Mesenchymal stem cell (in vitro differentiated cells and primary cell): Measurements from ENCODE around the gene RNH1.

Experiments used
- DNase-seq: peaks from one replicate; pipeline ENCODE4 v3.0.0-alpha.2; 2013
- H2AFZ ChIP-seq: one replicate; pipeline ENCODE4 v1.6.1; 2013; ENCODE audit warnings: low read depth, mild to moderate bottlenecking, control low read depth, inconsistent platforms, low read length, moderate library complexity
- H2AK5ac ChIP-seq: 2 replicates; pipeline ENCODE4 v1.6.1; 2013; ENCODE audit warnings: low read length, moderate library complexity, mild to moderate bottlenecking, inconsistent platforms; ENCODE audit not compliant: severe bottlenecking
- H2BK120ac ChIP-seq: one replicate; pipeline ENCODE4 v1.6.1; 2013; ENCODE audit warnings: low read depth, mild to moderate bottlenecking, inconsistent platforms, low read length, moderate library complexity
- H2BK12ac ChIP-seq, 2 experiments: one replicate each; pipeline ENCODE4 v1.6.1; 2013; ENCODE audit warnings: inconsistent platforms in 2 of 2, low read length in 2 of 2, mild to moderate bottlenecking in 2 of 2, moderate library complexity in 2 of 2, control low read depth in 1 of 2
- H2BK15ac ChIP-seq: one replicate; pipeline ENCODE4 v1.6.1; 2013; ENCODE audit warnings: mild to moderate bottlenecking, low read depth, inconsistent platforms; ENCODE audit not compliant: poor library complexity, severe bottlenecking
- H2BK5ac ChIP-seq: 2 replicates; pipeline ENCODE4 v1.6.1; 2013; ENCODE audit warnings: low read depth, mild to moderate bottlenecking, low read length, control low read depth, inconsistent platforms; ENCODE audit not compliant: poor library complexity, severe bottlenecking
- H3K14ac ChIP-seq, 2 experiments: one replicate each; pipeline ENCODE4 v1.6.1; 2013; ENCODE audit warnings: inconsistent platforms in 2 of 2, low read length in 2 of 2, control low read depth in 1 of 2, mild to moderate bottlenecking in 1 of 2, moderate library complexity in 1 of 2
- H3K18ac ChIP-seq, 2 experiments: one replicate each; pipeline ENCODE4 v1.6.1; 2013; ENCODE audit warnings: inconsistent platforms in 2 of 2, low read length in 2 of 2, control low read depth in 1 of 2, low read depth in 1 of 2, mild to moderate bottlenecking in 1 of 2
- H3K23ac ChIP-seq, 2 experiments: one replicate each; pipeline ENCODE4 v1.6.1; 2013; ENCODE audit warnings: inconsistent platforms in 2 of 2, low read length in 2 of 2, mild to moderate bottlenecking in 2 of 2, moderate library complexity in 2 of 2, control low read depth in 1 of 2
- H3K27ac ChIP-seq: 2 replicates; pipeline ENCODE4 v1.5.1; 2013; ENCODE audit warnings: mild to moderate bottlenecking, moderate library complexity, low read length, control low read depth, inconsistent platforms; ENCODE audit not compliant: poor library complexity, severe bottlenecking
- H3K27me3 ChIP-seq, 2 experiments: 2 replicates each; pipeline versions ENCODE4 v1.6.1 to v1.7.0; 2013; ENCODE audit warnings: low read length in 2 of 2, mild to moderate bottlenecking in 2 of 2, moderate library complexity in 2 of 2, control low read depth in 1 of 2, inconsistent platforms in 1 of 2; ENCODE audit not compliant: control insufficient read depth in 1 of 2, insufficient read depth in 1 of 2
- H3K36me3 ChIP-seq, 2 experiments: 2 replicates each; pipeline versions ENCODE4 v1.6.1 to v1.7.0; 2013; ENCODE audit warnings: low read length in 2 of 2, control low read depth in 1 of 2, inconsistent platforms in 1 of 2, low read depth in 1 of 2, mild to moderate bottlenecking in 1 of 2; ENCODE audit not compliant: insufficient read depth in 2 of 2, control insufficient read depth in 1 of 2
- H3K4ac ChIP-seq, 2 experiments: one replicate each; pipeline ENCODE4 v1.6.1; 2013; ENCODE audit warnings: inconsistent platforms in 2 of 2, low read length in 2 of 2, mild to moderate bottlenecking in 2 of 2, moderate library complexity in 2 of 2, control low read depth in 1 of 2, low read depth in 1 of 2
- H3K4me1 ChIP-seq: 2 replicates; pipeline ENCODE4 v1.6.1; 2013; ENCODE audit warnings: low read depth, low read length, control low read depth; ENCODE audit not compliant: control insufficient read depth, insufficient read depth
- H3K4me2 ChIP-seq: 2 replicates; pipeline ENCODE4 v1.6.1; 2013; ENCODE audit warnings: low read length, mild to moderate bottlenecking, inconsistent platforms; ENCODE audit not compliant: poor library complexity, severe bottlenecking
- H3K4me3 ChIP-seq, 2 experiments: 2 replicates each; pipeline versions ENCODE4 v1.5.1 to v1.7.0; 2013; ENCODE audit warnings: low read length in 2 of 2, mild to moderate bottlenecking in 2 of 2, control low read depth in 1 of 2, low read depth in 1 of 2; ENCODE audit not compliant: insufficient read depth in 1 of 2
- H3K79me1 ChIP-seq: replicated peaks from 2 replicates; pipeline ENCODE4 v1.6.1; 2013; ENCODE audit warnings: mild to moderate bottlenecking, control low read depth, low read length, inconsistent platforms; ENCODE audit not compliant: poor library complexity, severe bottlenecking
- H3K9ac ChIP-seq: 2 replicates; pipeline ENCODE4 v1.7.0; 2013; ENCODE audit warnings: mild to moderate bottlenecking, low read length, moderate library complexity
- H3K9me3 ChIP-seq: 2 replicates; pipeline ENCODE4 v1.7.0; 2013; ENCODE audit warnings: mild to moderate bottlenecking, low read length; ENCODE audit not compliant: control insufficient read depth
- H4K8ac ChIP-seq: one replicate; pipeline ENCODE4 v1.6.1; 2013; ENCODE audit warnings: inconsistent platforms, mild to moderate bottlenecking, low read length, moderate library complexity
- H4K91ac ChIP-seq: one replicate; pipeline ENCODE4 v1.6.1; 2013; ENCODE audit warnings: mild to moderate bottlenecking, low read length, inconsistent platforms
- WGBS: methylation state at CpG from one replicate; pipeline ENCODE4 v1.1.7; 2013; ENCODE audit warnings: mixed read lengths; 5-methylcytosine and 5-hydroxymethylcytosine counted together

Gene RNH1

GRCh38 chr11:459511-460220, 47.4 kb downstream of the RNH1 start:
- Histone ChIP-seq H3K9me3 (no peaks in the 10 kb centered on the region), H3K23ac (no peak overlapping the region), H3K4me2 (no peak overlapping the region), H2BK15ac (peak overlapping the region; percentile 68), H3K27ac (no peak overlapping the region), H3K18ac (no peak overlapping the region), H3K14ac (no peak overlapping the region), H2BK5ac (no peak overlapping the region), H2AFZ (no peak overlapping the region), H2BK12ac (no peak overlapping the region), H3K9ac (no peak overlapping the region), H3K4me1 (peaks cover 42% of the 10 kb centered on the region), H2AK5ac (no peak overlapping the region), H4K8ac (no peak overlapping the region), H3K36me3 (peaks cover 28 to 55% of the 10 kb centered on the region in 2 experiments), H2BK120ac (no peak overlapping the region), H3K4ac (no peak overlapping the region), H3K4me3 (no peak overlapping the region), H4K91ac (no peak overlapping the region), H3K27me3 (no peaks in the 10 kb centered on the region), H3K79me1 (peaks cover 35% of the 10 kb centered on the region)
- WGBS: 96% methylated on average over 24 of the region's 24 CpGs
- no peak for DNase-seq

- Histone ChIP-seq H2BK15ac (no peak overlapping the region), H3K27ac (no peak overlapping the region), H3K79me1 (peaks cover 36% of the 10 kb centered on the region), H4K8ac (no peak overlapping the region), H2BK5ac (no peak overlapping the region), H3K4me3 (no peak overlapping the region), H3K9me3 (no peaks in the 10 kb centered on the region), H3K27me3 (no peaks in the 10 kb centered on the region), H2BK120ac (no peak overlapping the region), H3K23ac (no peak overlapping the region), H3K36me3 (peaks cover 43 to 64% of the 10 kb centered on the region in 2 experiments), H2BK12ac (no peak overlapping the region), H3K4me2 (no peak overlapping the region), H2AK5ac (no peak overlapping the region), H3K4me1 (peaks cover 46% of the 10 kb centered on the region), H3K9ac (no peak overlapping the region), H3K14ac (no peak overlapping the region), H4K91ac (no peak overlapping the region), H3K4ac (no peak overlapping the region), H2AFZ (no peak overlapping the region), H3K18ac (no peak overlapping the region)
- WGBS: 88% methylated on average over 21 of the region's 23 CpGs
- DNase-seq: no peak
These were observed 49.8 kb downstream of the RNH1 start for GRCh38 chr11:457111-457760.

GRCh38 chr11:456533-456932, 50.5 kb downstream of the RNH1 start:
- Histone ChIP-seq H3K14ac (no peak overlapping the region), H2BK120ac (no peak overlapping the region), H3K4me3 (no peak overlapping the region), H4K8ac (no peak overlapping the region), H3K79me1 (peaks cover 35% of the 10 kb centered on the region), H2AFZ (no peak overlapping the region), H3K9me3 (no peaks in the 10 kb centered on the region), H3K9ac (no peak overlapping the region), H2AK5ac (no peak overlapping the region), H3K36me3 (peaks cover 38 to 64% of the 10 kb centered on the region in 2 experiments), H3K4me2 (no peak overlapping the region), H3K4ac (no peak overlapping the region), H3K23ac (no peak overlapping the region), H3K18ac (no peak overlapping the region), H3K27ac (no peak overlapping the region), H3K4me1 (peaks cover 46% of the 10 kb centered on the region), H2BK12ac (no peak overlapping the region), H4K91ac (no peak overlapping the region), H3K27me3 (no peaks in the 10 kb centered on the region), H2BK5ac (no peak overlapping the region), H2BK15ac (no peak overlapping the region)
- WGBS: 87% methylated on average over 7 of the region's 7 CpGs
- no peak for DNase-seq

- WGBS: 93% methylated on average over 20 of the region's 23 CpGs
- H2BK120ac ChIP-seq: no peak overlapping the region
- H3K14ac ChIP-seq: no peak overlapping the region
- no peak overlapping the region for H2AFZ ChIP-seq
- H3K4me2 ChIP-seq: no peak overlapping the region
- H3K4me3 ChIP-seq: no peak overlapping the region
- H2BK12ac ChIP-seq: no peak overlapping the region
- H3K9me3 ChIP-seq: no peaks in the 10 kb centered on the region
- H3K4ac ChIP-seq: no peak overlapping the region
- no peak overlapping the region for H3K18ac ChIP-seq
- peaks cover 45% of the 10 kb centered on the region for H3K4me1 ChIP-seq
- H3K27ac ChIP-seq: no peak overlapping the region
- H3K23ac ChIP-seq: no peak overlapping the region
- peaks cover 38% of the 10 kb centered on the region for H3K79me1 ChIP-seq
- H2BK5ac ChIP-seq: no peak overlapping the region
- H2AK5ac ChIP-seq: no peak overlapping the region
- no peaks in the 10 kb centered on the region for H3K27me3 ChIP-seq
- no peak for DNase-seq
- H4K8ac ChIP-seq: no peak overlapping the region
- H3K36me3 ChIP-seq: peaks cover 29 to 59% of the 10 kb centered on the region in 2 experiments
- no peak overlapping the region for H3K9ac ChIP-seq
- peak overlapping the region; percentile 46 for H2BK15ac ChIP-seq
- no peak overlapping the region for H4K91ac ChIP-seq
These were observed 51.4 kb downstream of the RNH1 start for GRCh38 chr11:455566-456147.
